MM.1S (cell line): ENCODE data around the gene FHDC1.

Source experiments
- DNase-seq: peaks from one replicate; pipeline ENCODE4 v3.0.0-alpha.2; 2015
- H2AFZ ChIP-seq: fragments of 300-600 bp; sonication (generic); 2 replicates; pipeline ENCODE4 v1.6.0; 2016; ENCODE audit warnings: antibody characterized with exemption, low read length
- H3F3A ChIP-seq: fragments of 300-600 bp; sonication (generic); 2 replicates; pipeline ENCODE4 v1.6.1; 2016; ENCODE audit warnings: mild to moderate bottlenecking, antibody characterized with exemption, low read length, moderate library complexity, mixed read lengths; ENCODE audit not compliant: insufficient read depth
- H3K27ac ChIP-seq: fragments of 300-600 bp; sonication (generic); 2 replicates; pipeline ENCODE4 v1.5.1; 2016; ENCODE audit warnings: mild to moderate bottlenecking, low read length
- H3K27me3 ChIP-seq: fragments of 300-600 bp; sonication (generic); replicated peaks from 2 replicates; pipeline ENCODE4 v1.6.0; 2016; ENCODE audit warnings: low read length; ENCODE audit not compliant: insufficient read depth
- H3K36me3 ChIP-seq: fragments of 300-600 bp; sonication (generic); replicated peaks from 2 replicates; pipeline ENCODE4 v1.6.1; 2016; ENCODE audit warnings: mild to moderate bottlenecking, low read length, mixed read lengths; ENCODE audit not compliant: insufficient read depth
- H3K4me1 ChIP-seq: fragments of 300-600 bp; sonication (generic); 2 replicates; pipeline ENCODE4 v1.6.1; 2016; ENCODE audit warnings: low read length, mixed read lengths
- H3K4me2 ChIP-seq: fragments of 300-600 bp; sonication (generic); 2 replicates; pipeline ENCODE4 v1.6.0; 2016; ENCODE audit warnings: low read depth, low read length
- H3K4me3 ChIP-seq: fragments of 300-600 bp; sonication (generic); 2 replicates; pipeline ENCODE4 v1.5.1; 2016; ENCODE audit warnings: low read length, mixed read lengths
- H3K79me2 ChIP-seq: fragments of 300-600 bp; sonication (generic); 2 replicates; pipeline ENCODE4 v1.6.1; 2016; ENCODE audit warnings: mixed run types, low read length, mixed read lengths
- H3K9ac ChIP-seq: fragments of 300-600 bp; sonication (generic); 2 replicates; pipeline ENCODE4 v1.6.1; 2016; ENCODE audit warnings: low read length, mixed read lengths
- H3K9me2 ChIP-seq: fragments of 300-600 bp; sonication (generic); replicated peaks from 2 replicates; pipeline ENCODE4 v1.6.1; 2016; ENCODE audit warnings: mild to moderate bottlenecking, low read length, mixed read lengths; ENCODE audit not compliant: insufficient read depth
- H3K9me3 ChIP-seq: fragments of 300-600 bp; sonication (generic); replicated peaks from 2 replicates; pipeline ENCODE4 v1.6.1; 2016; ENCODE audit warnings: mild to moderate bottlenecking, low read length, mixed read lengths; ENCODE audit not compliant: insufficient read depth
- H4K20me1 ChIP-seq: fragments of 300-600 bp; sonication (generic); 2 replicates; pipeline ENCODE4 v1.6.1; 2016; ENCODE audit warnings: mild to moderate bottlenecking, low read length, moderate library complexity, mixed read lengths; ENCODE audit not compliant: insufficient read depth
- CTCF ChIP-seq: fragments of 300-600 bp; sonication (generic); IDR thresholded peaks from 2 replicates; pipeline ENCODE4 v1.5.1; 2016; ENCODE audit warnings: antibody characterized with exemption, low read length, mixed read lengths
- EZH2 ChIP-seq: fragments of 300-600 bp; sonication (generic); optimal IDR thresholded peaks from 2 replicates; pipeline ENCODE3; 2017; ENCODE audit warnings: low read depth, mild to moderate bottlenecking, antibody characterized with exemption, low read length, mixed read lengths
- EZH2phosphoT487 ChIP-seq: fragments of 300-600 bp; sonication (generic); IDR thresholded peaks from 2 replicates; pipeline ENCODE4 v1.6.1; 2018; ENCODE audit warnings: antibody characterized with exemption, low read length

Gene FHDC1

DNA sequence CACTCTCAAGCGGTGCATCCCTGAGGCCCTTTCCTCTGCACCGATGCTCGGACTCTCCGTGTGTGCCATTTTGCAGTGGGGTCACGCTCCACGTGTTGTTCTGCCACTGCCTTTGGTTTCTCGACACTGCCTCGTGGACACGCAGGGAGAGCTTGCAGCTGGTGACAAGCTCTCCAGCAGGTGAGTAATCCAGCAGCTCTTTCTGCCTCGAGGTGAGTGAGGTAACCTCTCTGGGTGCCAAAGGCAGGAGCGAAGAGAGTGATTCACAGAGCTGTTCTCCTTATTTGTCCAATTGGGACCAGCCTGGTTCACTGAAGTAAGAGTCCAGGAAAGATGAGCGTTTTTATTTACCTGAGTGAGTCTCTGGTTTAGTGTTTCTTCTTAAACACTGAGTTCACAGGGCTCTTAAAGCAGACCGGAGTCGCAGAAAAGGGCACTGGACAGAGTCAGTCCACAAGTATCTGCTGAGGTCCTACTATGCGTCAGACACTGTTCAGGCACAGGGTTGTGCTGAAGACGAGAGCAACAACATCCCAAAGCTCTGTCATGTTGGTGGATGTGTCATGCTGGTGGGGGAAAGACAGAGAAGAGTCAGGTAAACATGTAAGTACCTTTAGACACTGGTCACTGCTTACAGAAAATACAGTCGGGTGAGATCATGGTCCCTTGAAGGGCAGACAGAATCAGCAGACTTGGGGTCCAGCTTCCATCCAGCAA, 61.8 kb downstream of the FHDC1 start:
- no peak for DNase-seq

DNA sequence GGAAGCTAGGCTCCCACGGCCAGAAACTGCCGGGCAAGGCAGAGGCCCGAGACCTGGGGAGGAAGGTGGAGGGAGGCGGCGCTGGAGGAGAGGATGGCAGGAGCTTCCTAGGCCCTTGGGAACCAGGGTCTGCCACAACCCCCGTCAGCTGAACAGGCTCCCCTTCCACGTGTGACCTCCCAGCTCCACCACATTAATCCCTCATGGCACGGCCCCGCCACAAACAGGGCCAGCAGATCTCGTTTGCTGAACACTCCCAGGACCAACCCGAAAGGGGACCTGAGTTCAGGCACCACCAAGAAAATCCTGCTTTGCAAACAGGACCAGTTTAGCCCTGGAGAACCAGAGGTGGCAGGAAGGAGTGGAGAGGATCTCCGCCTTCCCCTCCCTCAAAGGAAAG, 62.7 kb downstream of the FHDC1 start:
- Histone ChIP-seq H3K4me1 (no peaks in the 10 kb centered on the region), H3K27ac (no peak overlapping the region), H3K9ac (no peak overlapping the region), H3F3A (no peaks in the 10 kb centered on the region), H3K4me3 (no peak overlapping the region), H3K36me3 (no peaks in the 10 kb centered on the region), H3K79me2 (no peaks in the 10 kb centered on the region), H3K9me2 (no peaks in the 10 kb centered on the region), H3K9me3 (no peaks in the 10 kb centered on the region), H4K20me1 (no peaks in the 10 kb centered on the region), H3K4me2 (no peak overlapping the region), H3K27me3 (no peaks in the 10 kb centered on the region), H2AFZ (no peak overlapping the region)
- TF ChIP-seq EZH2phosphoT487 (no peak), CTCF (no peak), EZH2 (no peak)
- no peak for DNase-seq

More for the DNA sequence above, 61.8 kb downstream of the FHDC1 start:
- Histone ChIP-seq H3K4me2 (no peak overlapping the region), H3K27ac (no peak overlapping the region), H3K9ac (no peak overlapping the region), H3K79me2 (no peaks in the 10 kb centered on the region), H3F3A (no peaks in the 10 kb centered on the region), H3K27me3 (no peaks in the 10 kb centered on the region), H3K9me3 (no peaks in the 10 kb centered on the region), H3K9me2 (no peaks in the 10 kb centered on the region), H2AFZ (no peak overlapping the region), H3K4me3 (no peak overlapping the region), H3K4me1 (no peaks in the 10 kb centered on the region), H3K36me3 (no peaks in the 10 kb centered on the region), H4K20me1 (no peaks in the 10 kb centered on the region)
- TF ChIP-seq EZH2phosphoT487 = no peak
- no peak for TF ChIP-seq EZH2
- TF ChIP-seq CTCF = no peak

DNA sequence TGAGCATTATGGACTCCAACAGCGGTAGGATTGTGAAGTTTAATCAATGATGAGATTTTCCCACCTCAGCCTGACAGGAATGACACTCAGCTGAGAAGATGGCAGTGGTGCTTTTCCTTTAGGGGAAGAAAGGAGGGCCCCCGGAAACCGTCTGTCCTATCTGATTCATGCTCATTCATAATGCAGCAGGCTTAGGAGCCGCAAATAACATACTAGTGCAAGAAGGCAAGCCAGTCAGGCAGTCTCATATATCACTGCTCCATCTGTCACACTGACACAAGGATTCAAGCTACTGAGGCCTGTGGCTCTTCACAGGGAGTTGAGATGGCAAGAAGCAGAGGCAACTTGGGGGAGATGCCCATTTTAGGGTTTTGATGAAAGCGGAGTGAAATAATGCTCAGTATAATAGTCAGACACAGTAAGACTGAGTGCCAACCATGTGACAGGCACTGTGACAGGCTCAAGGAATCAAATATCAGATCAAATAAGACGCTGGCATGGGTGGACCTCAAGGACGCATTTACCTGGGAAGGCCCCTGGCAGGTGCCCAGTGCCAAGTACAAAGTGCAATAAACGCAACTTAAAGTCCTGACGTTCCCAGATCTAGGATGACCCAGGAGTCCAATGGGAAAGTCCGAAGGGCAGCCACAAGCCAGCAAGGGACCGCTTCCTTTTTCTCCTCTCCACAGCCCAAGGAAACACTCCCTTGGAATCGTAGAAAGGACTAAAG, 63.4 kb downstream of the FHDC1 start:
- Histone ChIP-seq H3F3A (no peaks in the 10 kb centered on the region), H3K9me2 (no peaks in the 10 kb centered on the region), H3K79me2 (no peaks in the 10 kb centered on the region), H4K20me1 (no peaks in the 10 kb centered on the region), H3K4me3 (no peak overlapping the region), H3K27ac (no peak overlapping the region), H3K9ac (no peak overlapping the region), H3K36me3 (no peaks in the 10 kb centered on the region), H3K9me3 (no peaks in the 10 kb centered on the region), H3K4me2 (no peak overlapping the region), H2AFZ (no peak overlapping the region), H3K4me1 (no peaks in the 10 kb centered on the region), H3K27me3 (no peaks in the 10 kb centered on the region)
- TF ChIP-seq CTCF = no peak
- no peak for TF ChIP-seq EZH2phosphoT487
- no peak for TF ChIP-seq EZH2
- no peak for DNase-seq
